Loucy (cell line): ENCODE data around the gene PLEKHN1.
"Not testable (repeated sequence)": the region's sequence is repeated elsewhere in the genome, so short reads cannot be mapped to it uniquely, and the experiment has no call there.

Experiments
- EZH2phosphoT487 ChIP-seq: fragments of 200-600 bp; IDR thresholded peaks from 2 replicates; pipeline ENCODE4 v1.6.1; 2018; ENCODE audit warnings: antibody characterized with exemption, mild to moderate bottlenecking, moderate library complexity, borderline replicate concordance
- TF ChIP-seq, protein P1 (sequence below): fragments of 200-600 bp; sonication (generic); conservative IDR thresholded peaks from 2 replicates; pipeline ENCODE4 v1.5.1; 2014; ENCODE audit warnings: mild to moderate bottlenecking, antibody characterized with exemption, low read length

DNA sequence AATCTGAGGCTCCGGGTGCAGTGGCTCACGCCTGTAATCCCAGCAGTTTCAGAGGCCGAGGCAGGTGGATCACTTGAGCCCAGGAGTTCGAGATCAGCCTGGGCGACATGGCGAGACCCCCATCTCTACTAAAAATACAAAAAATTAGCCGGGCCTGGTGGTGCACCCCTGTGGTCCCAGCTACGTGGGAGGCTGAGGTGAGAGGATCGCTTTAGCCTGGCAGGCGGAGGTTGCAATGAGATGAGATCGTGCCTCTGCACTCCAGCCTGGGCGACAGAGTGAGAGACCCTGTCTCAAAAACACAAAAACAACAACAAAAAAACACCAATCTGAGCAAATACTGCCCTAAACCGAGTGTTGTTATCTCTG, 46.4 kb downstream of the PLEKHN1 start:
- TF ChIP-seq, protein P1, sequence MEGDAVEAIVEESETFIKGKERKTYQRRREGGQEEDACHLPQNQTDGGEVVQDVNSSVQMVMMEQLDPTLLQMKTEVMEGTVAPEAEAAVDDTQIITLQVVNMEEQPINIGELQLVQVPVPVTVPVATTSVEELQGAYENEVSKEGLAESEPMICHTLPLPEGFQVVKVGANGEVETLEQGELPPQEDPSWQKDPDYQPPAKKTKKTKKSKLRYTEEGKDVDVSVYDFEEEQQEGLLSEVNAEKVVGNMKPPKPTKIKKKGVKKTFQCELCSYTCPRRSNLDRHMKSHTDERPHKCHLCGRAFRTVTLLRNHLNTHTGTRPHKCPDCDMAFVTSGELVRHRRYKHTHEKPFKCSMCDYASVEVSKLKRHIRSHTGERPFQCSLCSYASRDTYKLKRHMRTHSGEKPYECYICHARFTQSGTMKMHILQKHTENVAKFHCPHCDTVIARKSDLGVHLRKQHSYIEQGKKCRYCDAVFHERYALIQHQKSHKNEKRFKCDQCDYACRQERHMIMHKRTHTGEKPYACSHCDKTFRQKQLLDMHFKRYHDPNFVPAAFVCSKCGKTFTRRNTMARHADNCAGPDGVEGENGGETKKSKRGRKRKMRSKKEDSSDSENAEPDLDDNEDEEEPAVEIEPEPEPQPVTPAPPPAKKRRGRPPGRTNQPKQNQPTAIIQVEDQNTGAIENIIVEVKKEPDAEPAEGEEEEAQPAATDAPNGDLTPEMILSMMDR = not testable (repeated sequence)
- TF ChIP-seq EZH2phosphoT487 = not testable (repeated sequence)
